HT1080 (cell line): ENCODE measurements around the gene SYT12. TPM values are rescaled to one million over a fixed set of nuclear protein-coding genes. Genes with fewer than 3 reads are reported as not detected.
A peak's percentile ranks its signal among the peaks of the same experiment; 100 is the strongest.
"Not testable (repeated sequence)": the region's sequence is repeated elsewhere in the genome, so short reads cannot be mapped to it uniquely, and the experiment has no call there.

Experiments used
- DNase-seq: peaks from one replicate; pipeline ENCODE4 v3.0.0-alpha.2; 2015; ENCODE audit warnings: low read depth
- polyA plus RNA-seq, 2 experiments: library from polyadenylated mRNA; depleted of rRNA; stranded (reverse); fragments of >200 nt; gene quantifications; 2 replicates each; pipeline ENCODE4 v1.2.3, GENCODE V29; 2015
- total RNA-seq: library from RNA; depleted of rRNA; stranded (reverse); fragments of >200 nt; shearing (Covaris generic); gene quantifications from 2 replicates; pipeline ENCODE4 v1.2.3, GENCODE V29; 2014; rRNA removed

The SYT12 gene, protein sequence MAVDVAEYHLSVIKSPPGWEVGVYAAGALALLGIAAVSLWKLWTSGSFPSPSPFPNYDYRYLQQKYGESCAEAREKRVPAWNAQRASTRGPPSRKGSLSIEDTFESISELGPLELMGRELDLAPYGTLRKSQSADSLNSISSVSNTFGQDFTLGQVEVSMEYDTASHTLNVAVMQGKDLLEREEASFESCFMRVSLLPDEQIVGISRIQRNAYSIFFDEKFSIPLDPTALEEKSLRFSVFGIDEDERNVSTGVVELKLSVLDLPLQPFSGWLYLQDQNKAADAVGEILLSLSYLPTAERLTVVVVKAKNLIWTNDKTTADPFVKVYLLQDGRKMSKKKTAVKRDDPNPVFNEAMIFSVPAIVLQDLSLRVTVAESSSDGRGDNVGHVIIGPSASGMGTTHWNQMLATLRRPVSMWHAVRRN
- total RNA-seq: 0.03 TPM in 1 of 2 replicates, not detected in the other
- 0.37 TPM in 1 of 2 replicates, not detected in the other for polyA plus RNA-seq (2015; cell fraction: cytosol; rRNA removed)
- polyA plus RNA-seq (2015; cell fraction: nucleus; rRNA removed): 0.03 and 0.16 TPM in 2 replicates

DNA sequence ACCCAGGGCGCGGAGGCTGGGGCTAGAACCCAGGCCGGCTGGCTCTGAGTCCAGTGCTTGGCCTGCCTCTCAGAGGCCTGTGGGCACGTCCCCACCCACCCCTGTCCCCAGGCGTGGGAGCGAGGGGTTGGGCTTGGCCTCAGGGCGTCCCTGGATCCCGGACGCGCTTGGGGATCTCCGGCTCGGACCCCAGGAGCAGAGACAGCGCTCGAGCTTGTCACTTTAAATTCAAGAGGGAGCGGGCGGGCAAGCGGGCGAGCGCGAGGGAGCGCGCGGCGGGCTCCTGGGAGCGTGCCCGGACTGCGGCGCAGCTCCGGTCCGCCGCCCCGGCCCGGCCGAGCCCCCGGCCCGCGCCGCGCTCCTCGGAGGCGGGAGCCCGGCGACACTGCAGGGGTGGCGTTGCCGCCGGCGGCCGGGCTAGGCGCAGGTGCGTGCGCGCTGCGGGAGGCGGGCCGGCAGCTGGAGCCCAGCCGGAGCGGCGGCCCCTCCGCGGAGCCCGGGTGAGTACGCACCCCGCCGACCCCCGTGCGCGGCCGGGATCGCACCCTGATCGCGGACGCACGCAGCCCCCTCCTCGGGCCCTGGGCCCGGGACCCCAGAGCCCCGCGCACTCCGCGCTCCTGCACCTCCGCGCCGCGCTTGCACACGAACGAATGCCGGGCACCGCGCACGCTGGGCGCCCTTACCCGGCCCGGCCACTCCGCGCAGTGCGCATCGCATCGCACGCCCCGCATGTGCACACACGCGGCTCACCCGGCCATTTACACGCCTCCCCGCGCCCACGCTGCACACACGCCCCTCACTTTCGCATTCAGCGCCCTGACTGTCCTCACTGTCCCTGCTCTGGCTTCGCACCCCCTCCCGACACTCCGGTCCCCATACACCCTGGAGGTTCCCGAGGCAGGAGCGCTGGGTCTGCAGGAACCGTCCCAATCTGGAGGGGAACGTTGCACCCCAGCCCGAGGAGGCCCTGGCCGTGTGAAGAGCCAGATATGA lies at the start of gene SYT12:
Gene SYT12 (plus strand): TSS at position 174 of the 996 bp plus-strand sequence. CDS start 7,011 bp downstream, outside the sequence.
- DNase-seq: no peak

DNA sequence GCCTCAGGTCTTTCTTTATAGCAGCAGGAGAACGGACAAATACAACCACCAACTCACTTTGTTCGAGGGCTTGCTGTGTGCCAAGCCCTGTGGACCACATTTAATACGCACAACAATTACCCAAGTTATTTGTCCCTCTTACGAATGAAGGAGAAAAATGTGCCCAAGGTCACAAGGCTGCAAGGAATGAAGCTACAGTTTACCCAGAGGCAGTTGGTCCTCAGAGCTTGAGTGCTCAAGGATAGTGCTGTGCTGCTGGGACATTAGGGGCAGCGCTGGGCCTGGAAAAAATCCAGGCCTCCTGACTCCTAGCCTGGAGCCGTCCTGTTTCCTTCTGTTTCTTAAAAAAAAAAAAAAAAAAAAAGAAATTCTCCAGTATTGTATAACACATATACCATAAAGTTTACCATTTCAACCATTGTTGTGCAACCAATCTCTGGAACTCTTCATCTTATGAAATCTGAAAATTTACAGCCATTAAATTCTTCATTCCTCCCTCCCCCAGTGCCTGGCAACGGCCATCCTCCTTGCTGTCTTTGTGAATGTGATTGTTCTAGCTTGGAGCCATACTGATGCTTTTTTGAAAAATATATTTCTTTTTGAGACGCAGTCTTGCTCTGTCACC lies 48.9 kb upstream of the SYT12 start:
- DNase-seq: no peak

DNA sequence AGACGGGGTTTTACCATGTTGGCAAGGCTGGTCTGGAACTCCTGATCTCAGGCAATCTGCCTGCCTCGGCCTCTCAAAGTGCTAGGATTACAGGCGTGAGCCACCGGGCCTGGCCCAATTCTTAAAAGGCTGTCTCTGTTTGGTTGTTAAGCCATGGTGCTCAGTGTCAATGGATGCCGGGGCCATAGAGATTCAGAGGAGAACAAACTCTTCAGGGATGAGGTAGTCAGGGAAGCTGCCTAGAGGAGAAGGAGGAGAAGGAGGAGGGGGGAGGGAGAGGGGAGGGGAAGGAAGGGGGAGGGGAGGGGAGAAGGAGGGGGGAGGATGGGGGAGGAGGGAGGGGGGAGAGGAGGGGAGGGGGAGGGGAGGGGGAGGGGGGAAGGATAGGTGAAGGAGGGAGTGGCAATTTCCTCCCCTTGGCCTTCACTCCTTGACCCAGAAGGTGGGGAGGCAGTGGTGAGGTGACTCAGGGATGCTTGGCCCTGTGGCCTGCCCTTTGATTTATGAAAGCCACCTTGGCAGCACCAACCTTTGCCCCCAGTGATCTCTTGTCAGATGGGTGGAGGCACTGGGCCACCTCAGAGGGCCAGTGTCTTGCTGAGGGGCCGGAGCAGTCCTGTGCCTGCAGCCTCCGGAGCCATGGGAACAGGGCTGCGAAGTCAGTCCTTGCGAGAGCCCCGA lies 48.1 kb upstream of the SYT12 start, which contains the start of gene C11orf86:
Gene C11orf86 (plus strand): TSS at position 581 of the 681 bp plus-strand sequence. CDS start 59 bp downstream, at position 640.
- DNase-seq: no peak

DNA sequence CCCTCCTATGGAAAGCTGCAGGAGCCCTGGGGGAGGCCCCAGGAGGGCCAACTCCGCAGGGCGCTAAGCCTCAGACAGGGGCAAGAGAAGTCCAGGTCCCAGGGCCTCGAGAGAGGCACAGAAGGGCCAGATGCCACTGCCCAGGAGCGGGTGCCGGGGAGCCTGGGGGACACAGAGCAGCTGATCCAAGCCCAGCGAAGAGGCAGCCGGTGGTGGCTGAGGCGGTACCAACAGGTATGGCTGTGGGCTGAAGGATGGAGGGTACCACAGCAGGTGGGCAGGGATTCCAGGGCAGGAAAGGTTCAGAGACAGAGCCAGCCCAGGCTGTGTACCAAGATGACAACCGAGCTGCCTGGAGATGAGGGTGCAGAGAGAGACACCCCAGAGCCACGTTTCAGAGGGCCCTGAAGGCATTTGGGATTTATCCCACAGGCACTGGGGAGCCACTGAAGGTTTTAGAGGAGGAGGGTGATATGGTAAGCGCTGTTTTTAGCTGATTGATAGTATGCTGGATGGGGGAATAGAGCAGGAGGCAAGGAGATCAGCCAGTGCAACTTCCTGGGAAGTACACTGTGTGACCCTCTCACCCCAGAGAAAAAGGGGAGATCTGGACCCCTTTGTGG lies 47.4 kb upstream of the SYT12 start:
- no peak for DNase-seq

DNA sequence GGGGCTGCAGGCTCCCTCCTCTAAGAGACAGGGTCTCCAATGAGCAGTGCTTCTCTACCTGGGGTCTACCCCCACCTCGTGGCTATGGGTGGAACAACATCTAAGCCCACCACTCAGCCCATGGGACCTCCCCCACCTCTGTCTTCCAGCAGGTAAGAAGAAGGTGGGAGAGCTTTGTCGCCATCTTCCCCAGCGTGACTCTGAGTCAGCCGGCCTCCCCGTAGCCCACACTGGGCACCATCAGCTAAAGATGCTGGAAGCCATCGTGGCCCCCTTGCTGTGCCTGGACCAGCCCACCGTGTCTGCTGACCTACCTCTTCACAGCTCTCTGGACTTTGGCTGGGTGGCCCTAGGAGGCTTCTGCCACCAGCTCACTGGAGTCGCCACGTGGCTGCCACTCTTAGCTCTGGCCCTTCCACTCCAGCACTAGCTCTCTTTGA lies 46.9 kb upstream of the SYT12 start:
- DNase-seq: peak; percentile 35

DNA sequence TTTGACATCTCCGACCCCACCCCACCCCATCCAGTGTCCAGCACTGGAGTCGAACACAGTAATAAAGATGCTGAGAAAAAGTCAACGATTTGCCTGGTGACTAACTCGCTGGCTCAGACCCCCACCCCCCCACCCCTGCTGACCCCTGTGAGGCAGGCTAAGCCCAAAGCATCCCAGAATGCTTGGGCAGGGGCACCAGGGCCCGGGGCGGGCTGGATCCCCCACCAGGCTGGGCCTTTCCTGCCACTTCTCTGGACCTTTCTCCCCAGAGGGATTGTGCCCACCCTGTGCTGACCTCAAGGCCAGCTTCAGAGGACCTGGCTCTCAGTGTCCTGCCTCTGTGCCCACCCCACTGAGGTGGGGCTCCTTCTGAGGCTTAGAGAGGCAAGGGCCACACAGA lies 46.0 kb upstream of the SYT12 start:
- DNase-seq: no peak

DNA sequence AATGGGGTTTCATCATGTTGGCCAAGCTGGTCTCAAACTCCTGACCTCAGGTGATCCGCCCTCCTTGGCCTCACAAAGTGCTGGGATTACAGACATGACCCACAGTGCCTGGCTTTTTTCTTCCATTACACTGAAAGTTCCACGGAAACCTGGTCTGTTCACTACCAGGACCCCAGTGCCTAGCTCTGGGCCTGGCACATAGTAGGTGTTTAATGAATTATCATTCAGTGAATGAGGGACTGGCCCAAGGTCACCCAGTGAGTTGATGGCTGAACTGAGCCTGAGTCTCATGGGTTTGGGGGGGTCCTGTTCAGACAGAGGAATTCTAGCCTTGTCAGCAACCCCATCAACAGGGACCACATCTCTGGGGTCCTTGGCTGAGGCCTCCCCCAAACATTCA lies 44.7 kb upstream of the SYT12 start:
- no peak for DNase-seq

DNA sequence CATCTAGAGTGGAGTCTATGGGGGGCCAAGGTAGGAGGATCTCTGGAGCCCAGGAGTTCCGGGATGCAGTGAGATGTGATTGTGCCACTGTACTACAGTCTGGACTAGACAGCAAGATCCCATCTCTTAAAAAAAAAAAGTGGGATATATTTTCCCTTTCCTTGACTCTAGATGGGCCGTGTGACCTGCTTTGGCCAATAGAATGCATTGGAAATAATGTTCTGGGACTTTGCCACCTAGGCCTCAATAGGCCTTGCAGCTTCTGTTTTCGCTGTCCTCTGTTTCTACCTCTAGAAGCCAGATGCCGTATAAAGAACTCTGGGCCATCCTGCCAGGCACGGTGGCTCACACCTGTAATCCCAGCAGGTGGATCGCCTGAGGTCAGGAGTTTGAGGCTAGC lies 44.2 kb upstream of the SYT12 start:
- DNase-seq: no peak

DNA sequence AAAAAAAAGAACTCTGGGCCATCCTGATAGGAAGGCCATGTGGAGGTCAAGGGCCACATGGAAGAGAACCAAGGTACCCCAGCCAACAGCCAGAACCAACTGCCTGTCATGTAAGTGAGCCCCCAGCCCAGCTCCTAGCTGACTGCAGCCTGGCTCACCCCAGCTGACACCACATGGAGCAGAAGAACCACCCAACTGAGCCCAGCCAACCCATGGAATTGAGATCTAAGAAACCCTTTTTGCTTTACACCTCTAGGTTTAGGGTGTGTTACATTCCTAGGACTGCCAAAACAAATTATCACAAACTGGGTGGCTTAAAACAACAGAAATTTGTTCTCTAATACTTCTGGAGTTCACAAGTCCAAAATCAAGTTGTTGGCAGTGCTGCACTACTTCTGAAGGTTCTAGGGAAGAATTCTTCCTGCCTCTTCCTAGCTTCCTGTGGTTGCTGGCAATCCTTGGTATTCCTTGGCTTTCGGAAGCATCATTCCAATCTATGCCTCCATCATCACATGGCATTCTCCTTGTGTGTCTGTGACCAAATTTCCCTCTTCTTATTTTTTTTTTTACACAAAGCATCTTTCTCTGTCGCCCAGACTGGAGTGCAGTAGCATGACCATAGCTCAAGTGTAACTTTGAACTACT lies 43.5 kb upstream of the SYT12 start:
- peak; percentile 55 for DNase-seq

DNA sequence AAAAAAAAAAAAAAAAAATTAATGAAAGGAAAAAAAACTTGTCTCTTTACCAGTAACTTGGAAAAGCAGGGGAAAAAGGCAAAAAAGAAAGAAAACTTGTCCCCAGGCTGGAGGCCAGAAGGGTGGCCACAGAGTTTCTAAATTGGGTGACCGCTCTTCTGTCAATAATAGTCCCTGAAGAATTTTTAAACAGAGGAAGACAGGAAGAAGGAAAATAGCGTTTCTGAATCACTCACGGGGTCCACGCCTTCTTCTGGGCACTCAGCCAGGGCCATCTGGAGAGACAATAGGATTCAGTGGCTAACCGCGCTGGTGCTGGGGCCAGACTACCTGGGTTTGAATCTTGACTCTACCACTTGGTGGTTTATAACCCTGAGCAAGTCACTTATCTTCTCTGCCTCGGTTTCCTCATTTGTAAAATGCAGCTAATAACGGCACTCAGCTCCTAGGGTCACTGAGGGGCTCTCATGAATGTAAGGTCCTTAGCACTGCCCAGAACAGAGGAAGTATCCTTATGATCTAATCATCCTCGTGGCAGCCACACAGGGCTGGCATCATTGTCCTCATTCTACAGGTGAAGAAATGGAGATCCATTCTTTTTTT lies 40.9 kb upstream of the SYT12 start:
- DNase-seq: peak; percentile 95

DNA sequence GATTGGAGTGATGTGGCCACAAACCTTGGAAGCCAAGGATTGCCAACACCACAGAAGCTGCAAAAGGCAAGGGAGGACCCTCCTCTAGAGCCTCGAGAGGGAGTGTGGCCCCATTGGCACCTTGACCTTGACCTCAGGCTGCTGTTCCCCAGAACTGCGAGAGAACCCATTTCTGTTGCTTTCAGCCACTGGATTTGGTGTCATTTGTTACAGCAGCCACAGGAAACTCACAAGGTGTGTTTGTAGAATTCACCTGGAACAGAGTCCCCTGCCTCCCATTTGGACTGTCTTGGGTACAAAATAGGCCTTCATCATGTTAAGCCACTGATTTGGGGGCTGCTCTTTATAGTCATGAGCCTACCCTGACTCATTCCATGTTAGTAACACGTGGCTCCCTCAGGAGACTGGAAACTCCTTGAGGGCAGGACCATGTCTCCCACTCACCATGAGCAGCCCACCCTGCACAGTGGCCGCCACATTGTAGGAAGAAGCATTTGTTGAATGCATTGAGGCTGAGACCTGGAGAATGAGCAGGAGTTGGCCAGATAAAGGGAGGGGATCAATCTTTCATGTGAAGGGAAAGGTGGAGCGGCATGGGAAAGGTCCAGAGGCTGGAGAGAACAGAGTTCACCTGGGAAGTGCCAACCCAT lies 39.5 kb upstream of the SYT12 start:
- no peak for DNase-seq

DNA sequence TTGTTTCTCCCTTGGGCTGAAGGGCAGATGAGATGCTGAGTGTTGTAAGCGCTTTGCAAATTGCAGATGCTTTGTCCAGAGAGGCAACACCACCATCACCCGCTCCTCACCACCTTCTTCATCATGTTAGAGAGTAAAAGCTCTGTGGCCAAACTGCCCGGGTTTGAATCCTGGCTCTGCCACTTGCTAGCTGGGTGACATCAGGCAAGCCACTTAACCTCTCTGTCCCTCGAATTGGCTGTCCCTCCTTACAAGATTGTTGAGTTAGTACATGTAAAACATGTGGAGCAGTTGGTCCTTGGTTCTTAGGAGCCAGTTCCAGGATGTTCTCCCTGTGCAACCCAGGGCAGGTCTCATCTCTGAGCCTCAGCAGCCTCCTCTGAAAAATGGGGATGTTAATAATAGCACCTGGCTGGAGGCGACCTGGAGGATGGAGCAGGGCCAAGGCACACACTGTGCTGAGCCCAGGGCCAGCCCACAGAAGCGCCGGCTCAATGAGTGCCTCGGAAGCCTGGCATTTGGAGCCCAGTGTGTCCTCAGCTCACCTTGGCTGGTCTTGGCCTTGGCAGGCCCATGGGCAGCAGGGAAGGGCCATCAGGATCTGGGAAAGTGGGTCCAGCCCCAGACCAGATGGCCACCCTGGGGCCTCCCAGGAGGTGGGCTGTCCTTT lies 37.3 kb upstream of the SYT12 start:
- no peak for DNase-seq

DNA sequence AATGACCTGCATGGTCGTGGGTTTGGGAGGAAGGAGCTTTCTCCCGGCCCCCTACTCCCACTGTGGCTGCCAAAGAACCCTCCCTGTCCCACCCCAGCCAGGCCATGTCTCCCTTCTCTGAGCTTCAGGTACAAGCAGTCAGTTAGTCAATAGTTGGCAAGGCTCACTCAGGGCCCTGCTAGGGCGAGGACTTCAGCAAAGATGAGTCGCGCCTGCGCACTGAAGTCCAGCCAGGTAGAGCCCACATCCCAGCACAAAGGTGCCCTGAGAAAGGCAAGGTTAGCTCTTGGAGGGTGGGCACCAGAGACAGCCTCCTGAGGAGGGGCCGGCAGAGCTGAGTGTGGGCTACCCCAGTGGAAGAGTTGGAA lies 36.8 kb upstream of the SYT12 start:
- DNase-seq: no peak

DNA sequence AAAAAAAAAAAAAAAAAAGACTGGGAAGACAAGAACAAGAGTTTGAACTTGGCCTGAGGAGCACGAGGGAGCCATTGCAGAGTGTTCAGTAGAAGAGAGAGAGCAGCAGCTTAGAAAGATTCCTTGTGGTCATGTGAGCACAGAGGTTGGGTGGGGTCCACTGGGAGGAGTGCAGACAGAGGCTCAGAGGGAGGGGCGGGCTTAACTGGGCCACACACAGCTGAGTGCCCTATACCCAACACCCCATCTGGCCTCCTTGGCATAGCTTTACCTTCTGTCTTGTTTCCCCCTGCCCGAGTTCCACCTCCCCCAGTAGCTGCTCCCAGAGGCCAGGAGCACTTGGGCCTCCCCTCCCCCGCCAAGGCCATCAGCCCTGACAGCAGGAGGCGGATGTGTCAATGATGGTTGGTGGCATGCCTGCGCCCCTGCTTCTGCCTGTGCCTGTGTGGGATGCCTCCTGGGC lies 35.7 kb upstream of the SYT12 start:
- DNase-seq: no peak

DNA sequence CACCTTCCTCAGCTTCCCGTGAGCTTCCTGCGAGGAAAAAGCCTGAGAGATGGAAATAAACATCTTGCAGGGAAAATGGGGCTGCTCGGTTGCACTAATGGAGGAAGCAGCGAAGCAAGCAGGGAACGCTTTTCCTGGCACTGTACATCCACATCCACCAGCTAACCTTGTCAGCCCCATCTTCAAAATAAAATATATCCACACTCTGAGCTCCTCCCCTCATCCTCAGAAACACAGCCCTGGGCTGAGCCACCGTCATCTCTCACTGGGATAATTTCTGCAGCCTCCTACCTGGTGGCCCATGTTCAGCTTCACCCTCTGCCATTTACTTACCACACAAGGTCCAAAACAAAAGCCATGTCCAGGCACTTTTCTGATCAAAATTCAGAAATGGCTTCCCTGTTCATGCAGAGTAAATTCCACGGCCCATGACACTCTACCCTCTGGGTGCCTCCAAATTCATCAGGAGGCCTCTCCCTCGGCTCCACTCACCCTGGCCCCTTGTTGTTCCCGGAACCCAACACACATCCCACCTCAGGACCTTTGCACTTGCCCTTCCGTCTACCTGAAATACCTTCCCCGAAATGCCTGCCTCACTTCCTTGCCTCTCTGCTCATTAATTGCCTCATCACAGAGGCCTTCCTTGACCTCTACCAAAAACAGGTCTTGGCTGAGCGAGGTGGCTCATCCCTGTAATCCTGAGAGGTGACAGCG lies 34.9 kb upstream of the SYT12 start:
- no peak for DNase-seq

DNA sequence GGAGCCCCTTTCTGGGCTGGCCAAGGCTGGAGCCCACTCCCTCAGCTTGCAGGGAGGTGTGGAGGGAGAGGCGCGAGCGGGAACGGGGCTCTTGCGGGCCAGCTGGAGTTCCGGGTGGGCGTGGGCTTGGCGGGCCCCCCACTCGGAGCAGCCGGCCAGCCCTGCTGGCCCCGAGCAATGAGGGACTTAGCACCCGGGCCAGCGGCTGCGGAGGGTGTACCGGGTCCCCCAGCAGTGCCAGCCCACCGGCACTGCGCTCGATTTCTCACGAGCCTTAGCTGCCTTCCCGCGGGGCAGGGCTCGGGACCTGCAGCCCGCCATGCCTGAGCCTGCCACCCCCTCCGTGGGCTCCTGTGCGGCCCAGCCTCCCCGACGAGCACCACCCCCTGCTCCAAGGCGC lies 34.2 kb upstream of the SYT12 start:
- DNase-seq: not testable (repeated sequence)

DNA sequence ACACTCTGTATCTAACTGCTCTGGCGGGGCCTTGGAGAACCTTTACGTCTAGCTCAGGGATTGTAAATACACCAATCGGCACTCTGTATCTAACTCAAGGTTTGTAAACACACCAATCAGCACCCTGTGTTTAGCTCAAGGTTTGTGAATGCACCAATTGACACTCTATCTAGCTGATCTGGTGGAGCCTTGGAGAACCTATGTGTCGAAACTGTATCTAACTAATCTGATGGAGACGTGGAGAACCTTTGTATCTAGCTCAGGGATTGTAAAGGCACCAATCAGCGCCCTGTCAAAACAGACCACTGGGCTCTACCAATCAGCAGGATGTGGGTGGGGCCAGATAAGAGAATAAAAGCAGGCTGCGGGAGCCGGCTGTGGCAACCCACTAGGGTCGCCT lies 33.6 kb upstream of the SYT12 start:
- not testable (repeated sequence) for DNase-seq
